ENCODE results near the gene DAGLB. TPM values are rescaled to one million over a fixed set of nuclear protein-coding genes. Genes with fewer than 3 reads are reported as not detected.

DAGLB gene
- total RNA-seq, 3 donors from 2014 or later (not counting 1 experiment from before 2014, with no cell fraction given) = 20.3 to 25.6 (median 25.2) TPM

DNA sequence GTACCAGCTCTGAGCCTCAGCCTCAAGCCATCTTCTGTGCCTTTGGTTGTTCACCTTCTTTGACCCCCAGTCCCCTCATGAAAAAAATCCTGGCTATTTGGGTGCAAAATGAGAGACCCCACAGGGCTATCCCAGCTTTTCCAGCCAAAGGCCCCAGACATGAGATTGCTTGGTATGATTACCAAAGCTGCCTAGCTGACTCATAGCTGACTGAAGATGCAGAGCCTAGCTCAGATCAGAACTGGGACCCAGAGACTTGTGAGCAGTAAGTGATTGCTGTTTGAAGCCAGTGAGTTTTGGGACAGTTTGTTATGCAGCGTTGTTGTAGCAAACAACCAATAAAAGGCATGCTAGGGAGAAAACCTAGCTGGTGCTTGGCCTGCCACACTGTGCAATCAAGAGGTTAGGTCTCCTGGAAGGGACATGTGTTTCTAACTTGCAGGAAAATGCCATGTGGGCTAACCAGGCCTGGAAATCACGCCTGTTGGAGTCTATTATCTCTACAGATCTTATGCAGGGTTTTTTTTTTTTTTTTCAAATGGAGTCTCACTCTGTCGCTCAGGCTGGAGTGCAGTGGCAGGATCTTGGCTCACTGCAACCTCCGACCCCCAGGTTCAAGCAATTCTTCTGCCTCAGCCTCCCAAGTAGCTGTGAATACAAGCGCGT lies 48.0 kb upstream of the DAGLB start:
- no peak for DNase-seq
- H3K27ac ChIP-seq (ENCODE audit: low read length) = no peak overlapping the region
- no peak overlapping the region for H3K4me3 ChIP-seq (ENCODE audit: low read length)
- WGBS (ENCODE audit: insufficient coverage) = 93% methylated on average over 6 of the region's 6 CpGs
- no peak overlapping the region for H3K4me3 Mint-ChIP-seq
- H3K27me3 ChIP-seq (ENCODE audit: control insufficient read depth, insufficient read depth, low read length) = no peaks in the 10 kb centered on the region
- H3K9me3 ChIP-seq (ENCODE audit: control insufficient read depth, insufficient read depth, low read length) = no peaks in the 10 kb centered on the region
- ATAC-seq = no peak
- H3K4me1 ChIP-seq (ENCODE audit: control insufficient read depth, insufficient read depth, low read length) = no peaks in the 10 kb centered on the region
- H3K4me1 Mint-ChIP-seq = no peaks in the 10 kb centered on the region
- H3K9me3 Mint-ChIP-seq = no peaks in the 10 kb centered on the region
- no peaks in the 10 kb centered on the region for H3K36me3 Mint-ChIP-seq
- TF ChIP-seq, protein P1, sequence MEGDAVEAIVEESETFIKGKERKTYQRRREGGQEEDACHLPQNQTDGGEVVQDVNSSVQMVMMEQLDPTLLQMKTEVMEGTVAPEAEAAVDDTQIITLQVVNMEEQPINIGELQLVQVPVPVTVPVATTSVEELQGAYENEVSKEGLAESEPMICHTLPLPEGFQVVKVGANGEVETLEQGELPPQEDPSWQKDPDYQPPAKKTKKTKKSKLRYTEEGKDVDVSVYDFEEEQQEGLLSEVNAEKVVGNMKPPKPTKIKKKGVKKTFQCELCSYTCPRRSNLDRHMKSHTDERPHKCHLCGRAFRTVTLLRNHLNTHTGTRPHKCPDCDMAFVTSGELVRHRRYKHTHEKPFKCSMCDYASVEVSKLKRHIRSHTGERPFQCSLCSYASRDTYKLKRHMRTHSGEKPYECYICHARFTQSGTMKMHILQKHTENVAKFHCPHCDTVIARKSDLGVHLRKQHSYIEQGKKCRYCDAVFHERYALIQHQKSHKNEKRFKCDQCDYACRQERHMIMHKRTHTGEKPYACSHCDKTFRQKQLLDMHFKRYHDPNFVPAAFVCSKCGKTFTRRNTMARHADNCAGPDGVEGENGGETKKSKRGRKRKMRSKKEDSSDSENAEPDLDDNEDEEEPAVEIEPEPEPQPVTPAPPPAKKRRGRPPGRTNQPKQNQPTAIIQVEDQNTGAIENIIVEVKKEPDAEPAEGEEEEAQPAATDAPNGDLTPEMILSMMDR (IDR thresholded peaks at IDR 0.05) = no peak
- H3K27me3 Mint-ChIP-seq (ENCODE audit: low read depth in 2 of 2) = peaks cover 0 to 3% of the 10 kb centered on the region in 2 donors
- intact Hi-C loops (cut with micrococcal nuclease) = no loop called here
- no peak overlapping the region for H3K27ac Mint-ChIP-seq
- H3K36me3 ChIP-seq (ENCODE audit: control insufficient read depth, insufficient read depth, low read length) = no peaks in the 10 kb centered on the region

DNA sequence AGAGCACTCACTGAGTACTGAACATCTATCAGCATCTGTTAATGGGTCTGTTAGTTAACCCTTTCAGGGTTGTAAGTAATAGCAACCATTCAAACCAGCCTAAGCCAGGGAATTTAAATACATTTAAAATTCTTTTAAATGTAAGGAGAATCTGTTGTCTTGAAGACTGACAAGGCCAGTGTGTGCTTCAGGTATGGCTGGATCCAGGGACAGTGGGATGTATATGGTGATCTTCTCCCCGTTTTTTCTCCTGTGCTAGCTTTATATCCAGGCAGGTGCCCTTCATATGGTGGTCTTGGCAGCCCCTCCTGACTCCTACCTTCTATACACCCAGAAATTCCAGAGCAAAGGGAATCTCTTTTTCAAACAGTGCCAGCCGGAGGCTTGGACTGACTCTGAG lies 46.6 kb upstream of the DAGLB start:
- Mint-ChIP-seq H3K27me3 (ENCODE audit: low read depth in 2 of 2) (peaks cover 0 to 3% of the 10 kb centered on the region in 2 donors), H3K27ac (no peak overlapping the region), H3K4me1 (no peaks in the 10 kb centered on the region), H3K36me3 (no peaks in the 10 kb centered on the region), H3K9me3 (no peaks in the 10 kb centered on the region), H3K4me3 (no peak overlapping the region)
- Histone ChIP-seq H3K27me3 (ENCODE audit: control insufficient read depth, insufficient read depth, low read length) (no peaks in the 10 kb centered on the region), H3K9me3 (ENCODE audit: control insufficient read depth, insufficient read depth, low read length) (no peaks in the 10 kb centered on the region), H3K27ac (ENCODE audit: low read length) (no peak overlapping the region), H3K4me3 (ENCODE audit: low read length) (no peak overlapping the region), H3K36me3 (ENCODE audit: control insufficient read depth, insufficient read depth, low read length) (no peaks in the 10 kb centered on the region), H3K4me1 (ENCODE audit: control insufficient read depth, insufficient read depth, low read length) (no peaks in the 10 kb centered on the region)
- no peak for DNase-seq
- TF ChIP-seq, protein P1 (IDR thresholded peaks at IDR 0.05) = no peak
- 89% methylated on average over 2 of the region's 2 CpGs for WGBS (ENCODE audit: insufficient coverage)
- no peak for ATAC-seq
- intact Hi-C loops (cut with micrococcal nuclease) = no loop called here

DNA sequence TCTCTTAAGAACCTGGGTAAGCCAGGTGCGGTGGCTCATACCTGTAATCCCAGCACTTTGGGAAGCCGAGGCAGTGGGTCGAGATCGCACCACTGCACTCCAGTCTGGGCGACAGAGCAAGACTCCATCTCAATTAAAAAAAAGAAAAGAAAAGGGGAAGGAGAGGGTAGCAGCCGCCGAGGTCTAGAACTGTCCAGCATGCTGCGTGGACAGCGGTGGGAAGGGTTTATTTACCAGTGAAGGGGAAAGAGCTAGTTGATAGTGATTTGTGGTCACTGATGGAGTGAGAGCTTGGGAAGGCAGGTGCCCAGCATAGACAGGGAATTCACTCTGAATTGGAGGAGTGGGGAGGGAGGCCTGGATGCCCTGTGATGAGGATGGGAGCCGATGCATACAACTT lies 43.4 kb upstream of the DAGLB start:
- WGBS (ENCODE audit: insufficient coverage) = 86% methylated on average over 10 of the region's 10 CpGs
- H3K9me3 Mint-ChIP-seq = no peaks in the 10 kb centered on the region
- H3K4me1 ChIP-seq (ENCODE audit: control insufficient read depth, insufficient read depth, low read length) = no peaks in the 10 kb centered on the region
- H3K27me3 Mint-ChIP-seq (ENCODE audit: low read depth in 2 of 2) = peaks cover 0 to 3% of the 10 kb centered on the region in 2 donors
- no peak overlapping the region for H3K4me3 Mint-ChIP-seq
- TF ChIP-seq, protein P1 (IDR thresholded peaks at IDR 0.05) = no peak
- H3K27ac ChIP-seq (ENCODE audit: low read length) = no peak overlapping the region
- no peak overlapping the region for H3K4me3 ChIP-seq (ENCODE audit: low read length)
- no peaks in the 10 kb centered on the region for H3K27me3 ChIP-seq (ENCODE audit: control insufficient read depth, insufficient read depth, low read length)
- no peak overlapping the region for H3K27ac Mint-ChIP-seq
- ATAC-seq (no peak), DNase-seq (no peak)
- no peaks in the 10 kb centered on the region for H3K36me3 ChIP-seq (ENCODE audit: control insufficient read depth, insufficient read depth, low read length)
- no peaks in the 10 kb centered on the region for H3K9me3 ChIP-seq (ENCODE audit: control insufficient read depth, insufficient read depth, low read length)
- H3K4me1 Mint-ChIP-seq = no peaks in the 10 kb centered on the region
- H3K36me3 Mint-ChIP-seq = no peaks in the 10 kb centered on the region
- intact Hi-C loops (cut with micrococcal nuclease) = no loop called here

DNA sequence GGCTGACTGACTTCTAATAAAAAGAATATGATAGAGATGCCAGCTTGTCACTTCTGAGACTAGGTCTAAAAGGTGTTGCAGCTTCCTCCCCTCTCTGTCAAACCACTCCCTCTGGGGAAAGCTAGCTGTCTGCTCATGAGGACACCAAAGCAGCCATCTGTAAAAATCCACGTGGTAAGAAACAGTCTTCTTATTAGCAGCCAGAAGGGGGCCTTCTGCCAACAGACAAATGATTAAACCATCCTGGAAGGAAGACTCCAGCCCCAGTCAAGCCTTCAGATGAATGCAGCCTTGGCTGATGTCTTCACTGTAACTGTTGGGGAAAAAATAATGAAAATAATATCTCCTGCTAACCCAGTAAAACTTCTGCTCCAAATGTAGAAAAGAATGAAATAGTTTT lies 41.9 kb upstream of the DAGLB start:
- no peak for DNase-seq
- intact Hi-C loops (cut with micrococcal nuclease) = no loop called here

More for the DNA sequence above, 41.9 kb upstream of the DAGLB start:
- peak in 1 of 3 donors; percentile 36 for ATAC-seq
- Mint-ChIP-seq H3K27me3 (ENCODE audit: low read depth in 2 of 2) (peaks cover 0 to 3% of the 10 kb centered on the region in 2 donors), H3K27ac (no peak overlapping the region), H3K9me3 (no peaks in the 10 kb centered on the region), H3K36me3 (no peaks in the 10 kb centered on the region), H3K4me3 (no peak overlapping the region), H3K4me1 (peaks cover 0 to 2% of the 10 kb centered on the region in 2 donors)
- Histone ChIP-seq H3K4me1 (ENCODE audit: control insufficient read depth, insufficient read depth, low read length) (peaks cover under 1% of the 10 kb centered on the region), H3K9me3 (ENCODE audit: control insufficient read depth, insufficient read depth, low read length) (no peaks in the 10 kb centered on the region), H3K27me3 (ENCODE audit: control insufficient read depth, insufficient read depth, low read length) (no peaks in the 10 kb centered on the region), H3K36me3 (ENCODE audit: control insufficient read depth, insufficient read depth, low read length) (no peaks in the 10 kb centered on the region), H3K27ac (ENCODE audit: low read length) (no peak overlapping the region), H3K4me3 (ENCODE audit: low read length) (no peak overlapping the region)
- TF ChIP-seq, protein P1 (IDR thresholded peaks at IDR 0.05) = no peak
- 13% methylated on average over 1 of the region's 1 CpG for WGBS (ENCODE audit: insufficient coverage)
